Endothelial cell of umbilical vein (primary cell): ENCODE results near the gene HK1. TPM values are rescaled to one million over a fixed set of nuclear protein-coding genes. Genes with fewer than 3 reads are reported as not detected.

Experiments used
- BruUV-seq: library from RNA; stranded (reverse); fragments of 400-500 nt; replicated peaks from 2 replicates; lab custom pipeline; 2021; lab: Mats Ljungman, UMichigan
- CTCF ChIA-PET: fragments of 300-600, 350-600 bp; sonication (Branson Sonifier 250); formaldehyde crosslinking; loops from one replicate; lab custom pipeline; 2021; ENCODE audit warnings: antibody characterized with exemption, inconsistent platforms; lab: Charles Lee
- POLR2A ChIA-PET: fragments of 300-600, 350-600 bp; sonication (Branson Sonifier 250); formaldehyde crosslinking; loops from one replicate; lab custom pipeline; 2021; ENCODE audit warnings: antibody characterized with exemption, inconsistent platforms; lab: Charles Lee
- DNase-seq: peaks from one replicate; pipeline ENCODE4 v3.0.0-alpha.2; 2011; ENCODE audit warnings: low read depth, low spot score
- FAIRE-seq: peaks from 2 replicates; lab custom pipeline; 2011; peaks lifted over from hg19 to GRCh38; lab: Jason Lieb, UNC
- H2AFZ ChIP-seq: 2 replicates; pipeline ENCODE4 v1.6.0; 2012; ENCODE audit warnings: low read depth, low read length, control low read depth, inconsistent platforms
- H3K27ac ChIP-seq: 2 replicates; pipeline ENCODE4 v1.5.1; 2011; ENCODE audit warnings: low read depth, mild to moderate bottlenecking, control low read depth, low read length, moderate library complexity; ENCODE audit not compliant: insufficient read depth
- H3K27me3 ChIP-seq, 2 experiments: 2 replicates each; pipeline versions ENCODE4 v1.6.0 to v1.6.1; 2011; ENCODE audit warnings: low read length in 2 of 2, mixed read lengths in 1 of 2; ENCODE audit not compliant: control insufficient read depth in 2 of 2, insufficient read depth in 2 of 2
- H3K36me3 ChIP-seq, 2 experiments: 2 replicates in 1 of 2; 3 replicates in 1 of 2; pipeline ENCODE4 v1.5.1; 2011; ENCODE audit warnings: low read length in 2 of 2, mild to moderate bottlenecking in 1 of 2, moderate library complexity in 1 of 2; ENCODE audit not compliant: control insufficient read depth in 2 of 2, insufficient read depth in 2 of 2; ENCODE audit errors: extremely low read depth in 1 of 2
- H3K4me1 ChIP-seq: 3 replicates; pipeline ENCODE4 v1.5.1; 2011; ENCODE audit warnings: mild to moderate bottlenecking, low read length; ENCODE audit not compliant: control insufficient read depth, insufficient read depth; ENCODE audit errors: extremely low read depth
- H3K4me2 ChIP-seq: 2 replicates; pipeline ENCODE4 v1.6.1; 2011; ENCODE audit warnings: low read length, control low read depth, mixed read lengths; ENCODE audit not compliant: insufficient read depth
- H3K4me3 ChIP-seq, 3 experiments: fragments of 200-600 bp in 1 of 3; sonication (generic), shearing (Covaris generic) in 1 of 3; replicated peaks in 1 of 3; 2 replicates each; pipeline ENCODE4 v1.5.1; 2011 to 2016; ENCODE audit warnings: control low read depth in 3 of 3, low read length in 3 of 3, mild to moderate bottlenecking in 2 of 3, inconsistent platforms in 1 of 3, low read depth in 1 of 3, moderate library complexity in 1 of 3; ENCODE audit not compliant: insufficient read depth in 1 of 3
- H3K79me2 ChIP-seq: 2 replicates; pipeline ENCODE4 v1.6.0; 2012; ENCODE audit warnings: low read length, inconsistent platforms; ENCODE audit not compliant: control insufficient read depth, insufficient read depth
- H3K9ac ChIP-seq: replicated peaks from 2 replicates; pipeline ENCODE3; 2011; ENCODE audit warnings: low read length, control low read depth; ENCODE audit not compliant: insufficient read depth; ENCODE audit errors: extremely low read depth
- H3K9me1 ChIP-seq: replicated peaks from 3 replicates; pipeline ENCODE4 v1.6.0; 2011; ENCODE audit warnings: mild to moderate bottlenecking, low read length; ENCODE audit not compliant: control insufficient read depth, insufficient read depth; ENCODE audit errors: extremely low read depth
- H3K9me3 ChIP-seq: replicated peaks from 2 replicates; pipeline ENCODE4 v1.5.1; 2012; ENCODE audit warnings: low read length, inconsistent platforms; ENCODE audit not compliant: control insufficient read depth, insufficient read depth
- H4K20me1 ChIP-seq: replicated peaks from 2 replicates; pipeline ENCODE3; 2011; ENCODE audit warnings: mild to moderate bottlenecking, low read length; ENCODE audit not compliant: control insufficient read depth, insufficient read depth; ENCODE audit errors: extremely low read depth
- EZH2 ChIP-seq: IDR thresholded peaks from 2 replicates; pipeline ENCODE4 v1.6.1; 2012; ENCODE audit warnings: borderline replicate concordance, low read depth, mild to moderate bottlenecking, moderate library complexity, low read length, inconsistent platforms; ENCODE audit not compliant: severe bottlenecking
- FOS ChIP-seq: IDR thresholded peaks from 2 replicates; pipeline ENCODE4 v1.6.1; 2011; ENCODE audit warnings: mild to moderate bottlenecking, low read length, moderate library complexity, borderline replicate concordance; ENCODE audit not compliant: insufficient read depth
- GATA2 ChIP-seq: IDR thresholded peaks from 2 replicates; pipeline ENCODE4 v1.7.0; 2011; ENCODE audit warnings: low read depth, mild to moderate bottlenecking, moderate library complexity, mixed read lengths, low read length; ENCODE audit not compliant: insufficient read length, insufficient read depth
- JUN ChIP-seq: IDR thresholded peaks from 2 replicates; pipeline ENCODE4 v1.6.1; 2011; ENCODE audit warnings: borderline replicate concordance, low read depth; ENCODE audit not compliant: insufficient read length, insufficient read depth
- MYC ChIP-seq: IDR thresholded peaks from one replicate; pipeline ENCODE4 v1.6.1; 2011; ENCODE audit warnings: mild to moderate bottlenecking, low read depth, low read length
- POLR2A ChIP-seq: IDR thresholded peaks from 2 replicates; pipeline ENCODE4 v1.6.1; 2012; ENCODE audit warnings: low read depth, mild to moderate bottlenecking, control low read depth, low read length
- POLR2AphosphoS5 ChIP-seq: IDR thresholded peaks from 2 replicates; pipeline ENCODE4 v1.6.1; 2012; ENCODE audit warnings: low read depth, mild to moderate bottlenecking, control low read depth, low read length, moderate library complexity; ENCODE audit not compliant: insufficient read depth
- dilution Hi-C: fragments of 300-500 bp; cut with MboI; formaldehyde crosslinking; loops from one replicate; pipeline ENCODE4 v1.15.0; 2019; ENCODE audit warnings: low sequenced_read_pairs; ENCODE audit not compliant: extremely low pct_ligation_motif_present
- intact Hi-C: fragments of 100-400 bp; cut with micrococcal nuclease; formaldehyde crosslinking; loops from one replicate; pipeline ENCODE4 v1.10.0; 2022
- polyA plus RNA-seq, 4 experiments: library from polyadenylated mRNA; depleted of rRNA in 3 of 4; stranded (reverse) in 3 of 4; unstranded in 1 of 4; fragments of >200 nt; gene quantifications; 2 replicates each; pipeline versions ENCODE4 v1.2.1 to v1.2.3, GENCODE V29; 2011 to 2012; ENCODE audit warnings: missing spikeins in 1 of 4
- total RNA-seq: library from RNA; stranded (reverse); gene quantifications from 2 replicates; pipeline ENCODE4 v1.2.3, GENCODE V29; 2021
- TF ChIP-seq, protein P1 (sequence below), 2 donors: IDR thresholded peaks; 1 replicate in 1 of 2; 2 replicates in 1 of 2; pipeline ENCODE4 v1.5.1; 2011; ENCODE audit warnings: low read length in 2 of 2, mild to moderate bottlenecking in 2 of 2, moderate library complexity in 2 of 2, control low read depth in 1 of 2, inconsistent platforms in 1 of 2, low read depth in 1 of 2; ENCODE audit not compliant: insufficient read depth in 1 of 2; ENCODE audit errors: extremely low read depth in 1 of 2
- TF ChIP-seq, protein P2 (sequence below): IDR thresholded peaks from 2 replicates; pipeline ENCODE4 v1.6.1; 2011; ENCODE audit not compliant: insufficient read depth, insufficient read length

Gene HK1
- total and polyA plus RNA-seq, 2 donors (not counting 3 experiments of a cell fraction or from before 2014, with no cell fraction given), result 50.8 to 121 TPM

DNA sequence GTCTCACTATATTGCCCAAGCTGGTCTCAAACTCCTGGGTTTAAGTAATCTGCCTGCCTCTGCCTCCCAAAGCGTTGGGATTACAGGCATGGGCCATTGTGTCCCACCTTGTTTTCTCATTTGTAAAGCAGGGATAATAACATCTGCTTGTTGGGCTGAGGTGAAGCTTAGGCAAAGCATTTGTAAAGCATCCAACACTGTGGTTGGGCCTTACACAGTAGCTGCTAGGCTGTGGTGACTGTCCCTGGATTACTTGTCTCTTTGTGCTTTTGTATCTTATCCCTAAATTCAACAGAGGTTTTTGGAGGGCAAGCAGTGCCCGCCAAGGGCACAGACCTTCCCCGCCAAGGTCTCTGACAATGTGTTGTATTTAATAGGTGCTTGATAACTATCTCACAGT lies 43.8 kb upstream of the HK1 start:
- CTCF ChIA-PET, result interaction anchor here (0.9 to 6.4 kb wide), 6 partner anchors 12 to 158 kb away, joined by 3 to 103 read pairs (median 4); no protein-coding TSS in a partner anchor
- no peaks in the 10 kb centered on the region for H3K9me1 ChIP-seq
- H3K27me3 ChIP-seq, result no peaks in the 10 kb centered on the region
- intact Hi-C loops, result loop anchor here (10.0 kb wide), 1 partner anchor 410 kb away; no protein-coding TSS in a partner anchor
- FAIRE-seq (no peak), DNase-seq (no peak)
- no TSS peak for BruUV-seq
- H2AFZ ChIP-seq, result no peak overlapping the region
- TF ChIP-seq MYC (no peak), POLR2AphosphoS5 (no peak), EZH2 (no peak), GATA2 (no peak), JUN (no peak), POLR2A (no peak), FOS (no peak)
- TF ChIP-seq, protein P1, sequence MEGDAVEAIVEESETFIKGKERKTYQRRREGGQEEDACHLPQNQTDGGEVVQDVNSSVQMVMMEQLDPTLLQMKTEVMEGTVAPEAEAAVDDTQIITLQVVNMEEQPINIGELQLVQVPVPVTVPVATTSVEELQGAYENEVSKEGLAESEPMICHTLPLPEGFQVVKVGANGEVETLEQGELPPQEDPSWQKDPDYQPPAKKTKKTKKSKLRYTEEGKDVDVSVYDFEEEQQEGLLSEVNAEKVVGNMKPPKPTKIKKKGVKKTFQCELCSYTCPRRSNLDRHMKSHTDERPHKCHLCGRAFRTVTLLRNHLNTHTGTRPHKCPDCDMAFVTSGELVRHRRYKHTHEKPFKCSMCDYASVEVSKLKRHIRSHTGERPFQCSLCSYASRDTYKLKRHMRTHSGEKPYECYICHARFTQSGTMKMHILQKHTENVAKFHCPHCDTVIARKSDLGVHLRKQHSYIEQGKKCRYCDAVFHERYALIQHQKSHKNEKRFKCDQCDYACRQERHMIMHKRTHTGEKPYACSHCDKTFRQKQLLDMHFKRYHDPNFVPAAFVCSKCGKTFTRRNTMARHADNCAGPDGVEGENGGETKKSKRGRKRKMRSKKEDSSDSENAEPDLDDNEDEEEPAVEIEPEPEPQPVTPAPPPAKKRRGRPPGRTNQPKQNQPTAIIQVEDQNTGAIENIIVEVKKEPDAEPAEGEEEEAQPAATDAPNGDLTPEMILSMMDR (IDR thresholded peaks at IDR 0.05; ENCODE audit: extremely low read depth in 1 of 2, insufficient read depth in 1 of 2, low read depth in 1 of 2, low read length in 2 of 2), result no peak
- TF ChIP-seq, protein P2, sequence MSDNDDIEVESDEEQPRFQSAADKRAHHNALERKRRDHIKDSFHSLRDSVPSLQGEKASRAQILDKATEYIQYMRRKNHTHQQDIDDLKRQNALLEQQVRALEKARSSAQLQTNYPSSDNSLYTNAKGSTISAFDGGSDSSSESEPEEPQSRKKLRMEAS, result no peak
- no peaks in the 10 kb centered on the region for H3K36me3 ChIP-seq
- H3K4me1 ChIP-seq, result peaks cover 16% of the 10 kb centered on the region
- H3K79me2 ChIP-seq, result no peaks in the 10 kb centered on the region
- no peak overlapping the region for H3K27ac ChIP-seq
- H3K4me3 ChIP-seq, result no peak overlapping the region
- no peak overlapping the region for H3K9ac ChIP-seq
- no peaks in the 10 kb centered on the region for H4K20me1 ChIP-seq
- no peak overlapping the region for H3K4me2 ChIP-seq
- dilution Hi-C loops, result loop anchor here (25.0 kb wide), 1 partner anchor 153 kb away; no protein-coding TSS in a partner anchor
- POLR2A ChIA-PET, result interaction anchor here (0.6 kb wide), 1 partner anchor 195 kb away, joined by 4 read pairs; no protein-coding TSS in a partner anchor
- no peaks in the 10 kb centered on the region for H3K9me3 ChIP-seq
